ENCODE measurements around the gene ADGB.

Gene ADGB

DNA sequence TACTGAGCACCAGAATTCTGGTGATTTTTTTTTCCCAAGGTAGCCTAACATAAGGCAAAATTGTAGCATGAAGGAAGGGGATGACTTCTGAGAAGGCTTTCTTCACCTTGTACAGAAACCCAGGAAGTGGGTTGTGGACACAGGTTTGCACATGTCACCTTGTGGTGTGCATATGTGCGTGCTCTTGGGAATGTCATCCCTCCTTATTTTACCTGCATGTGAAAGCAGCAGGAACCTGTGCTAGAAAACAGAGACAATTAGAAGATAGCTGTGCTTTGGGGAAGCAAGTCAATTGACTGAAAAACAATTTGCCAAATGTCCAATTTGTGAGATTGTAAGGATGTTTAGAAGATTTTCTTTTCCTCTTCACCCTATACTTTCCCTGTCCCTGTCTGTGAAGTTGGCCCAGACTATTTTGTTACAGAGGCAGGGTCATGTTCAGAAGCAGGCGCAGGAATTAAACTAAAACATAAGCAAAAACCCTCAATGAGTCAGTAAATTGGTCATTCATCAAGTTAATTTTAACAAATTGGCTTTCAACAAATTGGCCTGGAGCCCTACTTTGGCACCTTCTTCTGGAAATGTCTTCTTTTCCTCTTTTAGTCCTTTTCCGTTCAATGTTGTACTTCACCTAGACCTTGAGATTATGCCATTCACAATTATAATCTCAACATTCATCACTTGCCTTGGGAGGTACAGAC is 261.2 kb downstream of the ADGB start:
- TF ChIP-seq, protein P1, sequence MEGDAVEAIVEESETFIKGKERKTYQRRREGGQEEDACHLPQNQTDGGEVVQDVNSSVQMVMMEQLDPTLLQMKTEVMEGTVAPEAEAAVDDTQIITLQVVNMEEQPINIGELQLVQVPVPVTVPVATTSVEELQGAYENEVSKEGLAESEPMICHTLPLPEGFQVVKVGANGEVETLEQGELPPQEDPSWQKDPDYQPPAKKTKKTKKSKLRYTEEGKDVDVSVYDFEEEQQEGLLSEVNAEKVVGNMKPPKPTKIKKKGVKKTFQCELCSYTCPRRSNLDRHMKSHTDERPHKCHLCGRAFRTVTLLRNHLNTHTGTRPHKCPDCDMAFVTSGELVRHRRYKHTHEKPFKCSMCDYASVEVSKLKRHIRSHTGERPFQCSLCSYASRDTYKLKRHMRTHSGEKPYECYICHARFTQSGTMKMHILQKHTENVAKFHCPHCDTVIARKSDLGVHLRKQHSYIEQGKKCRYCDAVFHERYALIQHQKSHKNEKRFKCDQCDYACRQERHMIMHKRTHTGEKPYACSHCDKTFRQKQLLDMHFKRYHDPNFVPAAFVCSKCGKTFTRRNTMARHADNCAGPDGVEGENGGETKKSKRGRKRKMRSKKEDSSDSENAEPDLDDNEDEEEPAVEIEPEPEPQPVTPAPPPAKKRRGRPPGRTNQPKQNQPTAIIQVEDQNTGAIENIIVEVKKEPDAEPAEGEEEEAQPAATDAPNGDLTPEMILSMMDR (IDR thresholded peaks at IDR 0.05; ENCODE audit: insufficient read depth, low read length, poor library complexity, severe bottlenecking), result no peak
- DNase-seq (ENCODE audit: extremely low read depth, insufficient read length), result no peak
- Histone ChIP-seq H3K36me3 (ENCODE audit: control insufficient read depth, insufficient read depth, low read length) (no peaks in the 10 kb centered on the region), H3K4me3 (replicated peaks; ENCODE audit: low read depth, low read length) (no peak overlapping the region), H3K27me3 (replicated peaks; ENCODE audit: control insufficient read depth, insufficient read depth, low read length) (no peaks in the 10 kb centered on the region)

DNA sequence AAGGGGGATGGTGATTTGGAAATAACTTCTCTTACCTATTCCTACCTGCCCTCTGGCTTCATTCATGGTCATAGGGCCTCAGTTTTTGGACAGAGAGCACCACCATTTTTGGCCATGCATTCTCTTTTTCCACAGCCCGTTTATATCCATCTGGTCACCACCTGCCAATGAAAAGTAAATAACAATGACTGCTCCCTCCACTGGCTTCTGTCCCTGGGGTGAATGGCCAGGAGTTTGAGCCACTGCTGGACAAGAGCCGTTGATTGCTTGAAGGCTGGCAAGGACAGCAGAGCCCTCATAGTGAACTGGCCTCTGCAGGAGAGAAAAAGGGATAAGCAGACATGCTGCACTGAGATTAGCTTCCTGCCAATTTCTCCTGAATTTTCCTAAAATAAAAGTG is 261.8 kb downstream of the ADGB start:
- DNase-seq (ENCODE audit: extremely low read depth, insufficient read length), result no peak
- TF ChIP-seq, protein P1 (IDR thresholded peaks at IDR 0.05; ENCODE audit: insufficient read depth, low read length, poor library complexity, severe bottlenecking), result no peak
- H3K4me3 ChIP-seq (replicated peaks; ENCODE audit: low read depth, low read length), result no peak overlapping the region
- H3K36me3 ChIP-seq (ENCODE audit: control insufficient read depth, insufficient read depth, low read length), result no peaks in the 10 kb centered on the region
- no peaks in the 10 kb centered on the region for H3K27me3 ChIP-seq (replicated peaks; ENCODE audit: control insufficient read depth, insufficient read depth, low read length)

DNA sequence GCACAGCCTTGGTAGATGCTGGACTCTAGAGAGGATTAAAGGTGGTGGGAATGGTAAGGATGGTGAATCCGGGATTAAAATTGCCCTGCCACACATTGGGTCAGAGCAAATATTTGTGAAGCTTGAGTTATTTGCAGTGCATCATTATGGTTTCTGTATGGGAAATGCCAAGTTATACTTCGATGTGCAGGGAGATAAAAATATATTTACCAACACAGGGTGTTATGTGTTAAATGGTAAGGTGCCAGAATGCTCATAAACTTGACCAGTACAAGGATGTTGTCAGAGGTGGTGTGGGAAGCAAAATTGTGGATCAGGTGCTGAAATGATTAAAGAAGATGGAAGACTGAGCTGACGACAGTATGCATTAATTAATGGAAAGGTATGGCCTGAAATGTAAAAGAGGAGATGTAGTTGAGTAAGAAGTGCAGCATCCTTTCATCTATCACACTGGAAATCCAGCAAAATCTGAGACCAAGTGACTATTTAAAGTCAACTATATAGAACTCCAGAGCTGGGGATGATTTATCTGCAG is 262.3 kb downstream of the ADGB start:
- TF ChIP-seq, protein P1 (IDR thresholded peaks at IDR 0.05; ENCODE audit: insufficient read depth, low read length, poor library complexity, severe bottlenecking), result no peak
- DNase-seq (ENCODE audit: extremely low read depth, insufficient read length), result no peak
- H3K4me3 ChIP-seq (replicated peaks; ENCODE audit: low read depth, low read length), result no peak overlapping the region

DNA sequence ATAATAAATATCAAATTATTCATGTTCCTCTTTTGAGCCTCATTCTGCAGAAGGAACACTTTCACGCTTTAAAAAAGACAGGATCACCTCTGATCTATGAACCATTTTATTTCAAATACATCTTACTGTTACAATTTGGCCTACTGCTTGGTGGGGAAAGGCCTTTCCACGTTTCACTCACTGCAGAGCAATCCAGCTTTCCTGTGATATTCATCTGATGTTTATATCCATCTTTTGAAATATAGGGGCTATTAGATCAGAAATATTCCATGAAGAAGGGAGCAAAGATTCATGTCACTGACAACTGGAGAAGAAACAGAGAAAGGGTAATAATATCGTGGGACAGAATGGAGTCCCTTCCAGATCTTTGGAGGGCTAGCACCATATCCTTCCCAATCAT is 262.9 kb downstream of the ADGB start:
- Histone ChIP-seq H3K4me3 (replicated peaks; ENCODE audit: low read depth, low read length) (no peak overlapping the region), H3K27me3 (replicated peaks; ENCODE audit: control insufficient read depth, insufficient read depth, low read length) (no peaks in the 10 kb centered on the region), H3K36me3 (ENCODE audit: control insufficient read depth, insufficient read depth, low read length) (no peaks in the 10 kb centered on the region)
- no peak for DNase-seq (ENCODE audit: extremely low read depth, insufficient read length)
- TF ChIP-seq, protein P1 (IDR thresholded peaks at IDR 0.05; ENCODE audit: insufficient read depth, low read length, poor library complexity, severe bottlenecking), result no peak

More for the DNA sequence above, 262.3 kb downstream of the ADGB start:
- no peaks in the 10 kb centered on the region for H3K36me3 ChIP-seq (ENCODE audit: control insufficient read depth, insufficient read depth, low read length)
- no peaks in the 10 kb centered on the region for H3K27me3 ChIP-seq (replicated peaks; ENCODE audit: control insufficient read depth, insufficient read depth, low read length)

DNA sequence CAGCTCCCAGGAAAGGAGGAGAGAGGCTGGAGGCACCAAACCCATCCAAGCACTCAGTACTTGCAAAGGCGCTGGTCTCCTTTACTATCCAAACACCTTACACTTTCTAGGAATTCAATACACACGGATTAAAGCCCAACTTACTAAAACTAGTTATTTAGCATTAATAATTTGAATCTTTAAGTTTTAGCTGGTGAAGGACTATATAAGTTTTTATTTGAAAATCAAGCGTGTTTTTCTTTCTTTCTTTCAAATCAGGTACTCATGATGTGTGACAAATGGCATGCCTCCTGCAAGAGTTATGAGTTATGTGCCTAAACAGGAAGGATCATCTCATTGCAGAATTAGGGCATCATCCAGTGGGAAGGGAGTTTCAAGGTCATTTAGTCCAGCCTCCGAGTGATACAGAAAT is 263.7 kb downstream of the ADGB start:
- DNase-seq (ENCODE audit: extremely low read depth, insufficient read length), result no peak
- Histone ChIP-seq H3K27me3 (replicated peaks; ENCODE audit: control insufficient read depth, insufficient read depth, low read length) (no peaks in the 10 kb centered on the region), H3K4me3 (replicated peaks; ENCODE audit: low read depth, low read length) (no peak overlapping the region), H3K36me3 (ENCODE audit: control insufficient read depth, insufficient read depth, low read length) (no peaks in the 10 kb centered on the region)
- TF ChIP-seq, protein P1 (IDR thresholded peaks at IDR 0.05; ENCODE audit: insufficient read depth, low read length, poor library complexity, severe bottlenecking), result no peak

Data from GM06990 (cell line).